Thyroid gland (tissue), 4 donors: Measurements from ENCODE around the gene DNAJB14.

Experiments used
- POLR2A ChIP-seq, 2 donors: fragments of 450-650 bp; IDR thresholded peaks; one replicate each; pipeline ENCODE4 v1.6.1; 2017; ENCODE audit warnings: antibody characterized with exemption in 2 of 2, mild to moderate bottlenecking in 2 of 2, moderate library complexity in 1 of 2
- TF ChIP-seq, protein P1 (sequence below), 6 experiments: fragments of 200-600 bp in 3 of 6; fragments of 450-650 bp in 3 of 6; sonication (generic) in 3 of 6; IDR thresholded peaks; one replicate each; pipeline ENCODE4 v1.5.1; 2016 to 2019; ENCODE audit warnings: antibody characterized with exemption in 6 of 6, mild to moderate bottlenecking in 2 of 6, inconsistent platforms in 1 of 6, moderate library complexity in 1 of 6

DNA sequence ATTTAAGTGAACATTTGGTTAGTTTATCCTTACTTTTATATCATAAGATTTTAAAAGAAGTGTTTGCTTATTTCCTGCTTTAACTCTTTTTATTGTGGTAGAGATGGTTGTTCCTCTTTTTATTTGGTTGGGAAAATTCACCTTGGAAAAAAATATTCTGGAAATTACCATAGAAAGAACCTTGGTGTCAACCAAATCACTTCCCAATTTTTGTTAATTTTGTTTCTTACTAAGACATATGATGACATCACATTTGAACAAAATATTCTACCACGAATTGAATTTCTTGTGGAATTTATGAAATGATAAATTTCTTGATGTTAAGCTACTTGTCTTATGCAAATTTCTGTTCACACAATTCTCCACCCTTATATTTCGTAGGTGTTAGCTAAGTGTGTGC is 85.9 kb downstream of the DNAJB14 start:
- TF ChIP-seq, protein P1, sequence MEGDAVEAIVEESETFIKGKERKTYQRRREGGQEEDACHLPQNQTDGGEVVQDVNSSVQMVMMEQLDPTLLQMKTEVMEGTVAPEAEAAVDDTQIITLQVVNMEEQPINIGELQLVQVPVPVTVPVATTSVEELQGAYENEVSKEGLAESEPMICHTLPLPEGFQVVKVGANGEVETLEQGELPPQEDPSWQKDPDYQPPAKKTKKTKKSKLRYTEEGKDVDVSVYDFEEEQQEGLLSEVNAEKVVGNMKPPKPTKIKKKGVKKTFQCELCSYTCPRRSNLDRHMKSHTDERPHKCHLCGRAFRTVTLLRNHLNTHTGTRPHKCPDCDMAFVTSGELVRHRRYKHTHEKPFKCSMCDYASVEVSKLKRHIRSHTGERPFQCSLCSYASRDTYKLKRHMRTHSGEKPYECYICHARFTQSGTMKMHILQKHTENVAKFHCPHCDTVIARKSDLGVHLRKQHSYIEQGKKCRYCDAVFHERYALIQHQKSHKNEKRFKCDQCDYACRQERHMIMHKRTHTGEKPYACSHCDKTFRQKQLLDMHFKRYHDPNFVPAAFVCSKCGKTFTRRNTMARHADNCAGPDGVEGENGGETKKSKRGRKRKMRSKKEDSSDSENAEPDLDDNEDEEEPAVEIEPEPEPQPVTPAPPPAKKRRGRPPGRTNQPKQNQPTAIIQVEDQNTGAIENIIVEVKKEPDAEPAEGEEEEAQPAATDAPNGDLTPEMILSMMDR (IDR thresholded peaks at IDR 0.05), result no peak
- no peak for TF ChIP-seq POLR2A (IDR thresholded peaks at IDR 0.05)
